ENCODE results near the gene NDUFV1. TPM values are rescaled to one million over a fixed set of nuclear protein-coding genes. Genes with fewer than 3 reads are reported as not detected.

NDUFV1 gene
- total and polyA plus RNA-seq, 2 of the 4 experiments (the other 2 are of a cell fraction): 120 to 133 TPM

- POLR2A ChIA-PET (ENCODE audit: unreplicated experiment): no interaction called here
- BruUV-seq (replicated peaks): no TSS peak
- Histone ChIP-seq H3K9me3 (ENCODE audit: control insufficient read depth, insufficient read depth, low read length) (no peaks in the 10 kb centered on the region), H2AK5ac (ENCODE audit: low read depth, low read length) (no peak overlapping the region), H3K4me1 (ENCODE audit: control insufficient read depth, insufficient read depth, low read length) (0 out of 2 replicates have a peak, but pooled peaks cover 3% of the 10 kb centered on the region), H4K20me1 (ENCODE audit: insufficient read depth, low read length) (no peaks in the 10 kb centered on the region), H3K4me2 (ENCODE audit: low read depth, low read length) (no peak overlapping the region), H3K14ac (replicated peaks; ENCODE audit: low read depth, low read length) (no peak overlapping the region), H2BK15ac (ENCODE audit: low read depth, low read length) (no peak overlapping the region), H3K18ac (ENCODE audit: low read depth, low read length) (no peak overlapping the region), H3K27me3 (ENCODE audit: control insufficient read depth, insufficient read depth, low read length) (peaks cover 5% of the 10 kb centered on the region; the same call in 1 of the 2 replicates), H3K56ac (ENCODE audit: extremely low read depth, insufficient read depth, low read length) (no peak overlapping the region), H3K4me3 (ENCODE audit: insufficient read depth, low read depth, low read length) (no peak overlapping the region), H3K4ac (ENCODE audit: low read depth, low read length) (no peak overlapping the region), H2BK20ac (ENCODE audit: low read depth, low read length) (no peak overlapping the region), H3K23ac (ENCODE audit: low read depth, low read length) (no peak overlapping the region), H3K9ac (ENCODE audit: low read depth, low read length) (no peak overlapping the region), H3K36me3 (ENCODE audit: control insufficient read depth, insufficient read depth, low read length) (no peaks in the 10 kb centered on the region), H2AFZ (replicated peaks; ENCODE audit: low read length, poor library complexity) (peak overlapping the region; percentile 32), H4K5ac (ENCODE audit: low read depth, low read length) (no peak overlapping the region), H4K8ac (ENCODE audit: low read depth in 2 of 2, low read length in 2 of 2) (no peak overlapping the region), H2BK5ac (ENCODE audit: low read depth, low read length, poor library complexity, severe bottlenecking) (no peak overlapping the region), H3K9me1 (ENCODE audit: insufficient read depth, low read length) (peaks cover 4% of the 10 kb centered on the region; the same call in 1 of the 2 replicates), H4K91ac (ENCODE audit: insufficient read depth, low read depth, low read length) (no peak overlapping the region), H2BK120ac (ENCODE audit: low read depth, low read length) (no peak overlapping the region), H2AK9ac (replicated peaks; ENCODE audit: low read depth, low read length, poor library complexity) (peak overlapping the region; percentile 24), H3K79me1 (ENCODE audit: low read depth in 1 of 2, low read length in 2 of 2) (no peaks in the 10 kb centered on the region), H3K27ac (ENCODE audit: insufficient read depth, low read length) (no peak overlapping the region)
- CTCF ChIA-PET: no interaction called here
- 100% methylated on average over 1 of the region's 2 CpGs; no CpG with 5 or more reads in 1 of the 2 experiments for WGBS, 2 experiments (ENCODE audit: extremely low coverage in 2 of 2, insufficient read length in 1 of 2)
- intact Hi-C loops (cut with micrococcal nuclease) (no loop called here), dilution Hi-C loops (cut with HindIII; ENCODE audit: low sequenced_read_pairs, unreplicated experiment) (no loop called here), in situ Hi-C loops (cut with MboI; ENCODE audit: low sequenced_read_pairs) (no loop called here)
- no peak for TF ChIP-seq RCOR1 (IDR thresholded peaks at IDR 0.05; ENCODE audit: insufficient replicate concordance, low read length)
- TF ChIP-seq POLR2A (IDR thresholded peaks at IDR 0.05; ENCODE audit: low read depth, low read length): no peak
- no peak for TF ChIP-seq MAFK (IDR thresholded peaks at IDR 0.05; ENCODE audit: low read depth, low read length)
- no peak for TF ChIP-seq ELK1 (IDR thresholded peaks at IDR 0.05; ENCODE audit: borderline replicate concordance, low read depth, low read length)
- TF ChIP-seq BHLHE40 (IDR thresholded peaks at IDR 0.05; ENCODE audit: low read depth, low read length): no peak
- TF ChIP-seq RFX5 (IDR thresholded peaks at IDR 0.05; ENCODE audit: low read depth, low read length): no peak
- TF ChIP-seq USF2 (IDR thresholded peaks at IDR 0.05; ENCODE audit: low read depth, low read length): no peak
- no peak for TF ChIP-seq CTCF (conservative IDR thresholded peaks at IDR 0.05; ENCODE audit: low read depth, low read length)
- no peak for TF ChIP-seq NFE2L2 (IDR thresholded peaks at IDR 0.05; ENCODE audit: low read depth, low read length)
- TF ChIP-seq FOS (IDR thresholded peaks at IDR 0.05; ENCODE audit: low read depth, low read length): no peak
- no peak for TF ChIP-seq MXI1 (IDR thresholded peaks at IDR 0.05; ENCODE audit: borderline replicate concordance, low read depth, low read length)
- ATAC-seq (ENCODE audit: low read depth) (no peak), DNase-seq (no peak)
Measured at GRCh38 chr11:67631853-67632174, 25.1 kb downstream of the NDUFV1 start.
